NT2/D1 (cell line): Measurements from ENCODE around the gene PIM1.
A peak's percentile ranks its signal among the peaks of the same experiment; 100 is the strongest.

Experiments used
- DNase-seq: peaks from one replicate; pipeline ENCODE4 v3.0.0-alpha.2; 2011; ENCODE audit warnings: low read depth, low spot score
- H3K27me3 ChIP-seq: 2 replicates; pipeline ENCODE4 v1.6.0; 2011; ENCODE audit warnings: mild to moderate bottlenecking; ENCODE audit not compliant: insufficient read length, insufficient read depth
- H3K36me3 ChIP-seq: 2 replicates; pipeline ENCODE4 v1.6.1; 2011; ENCODE audit warnings: mild to moderate bottlenecking, low read length, mixed read lengths; ENCODE audit not compliant: insufficient read depth, insufficient read length
- H3K4me1 ChIP-seq: 2 replicates; pipeline ENCODE4 v1.5.1; 2011; ENCODE audit not compliant: insufficient read depth, insufficient read length
- H3K4me3 ChIP-seq: 2 replicates; pipeline ENCODE4 v1.5.1; 2011; ENCODE audit warnings: low read depth; ENCODE audit not compliant: insufficient read length
- H3K9ac ChIP-seq: 2 replicates; pipeline ENCODE4 v1.6.0; 2011; ENCODE audit warnings: low read depth; ENCODE audit not compliant: insufficient read length
- H3K9me3 ChIP-seq: 2 replicates; pipeline ENCODE4 v1.5.1; 2011; ENCODE audit warnings: mild to moderate bottlenecking, low read length; ENCODE audit not compliant: insufficient read depth
- SUZ12 ChIP-seq: IDR thresholded peaks from 2 replicates; pipeline ENCODE4 v1.6.1; 2011; ENCODE audit not compliant: insufficient read length, insufficient read depth; ENCODE audit errors: extremely low read depth
- YY1 ChIP-seq: IDR thresholded peaks from 2 replicates; pipeline ENCODE4 v1.6.1; 2011; ENCODE audit not compliant: insufficient read length, insufficient read depth
- ZNF274 ChIP-seq: IDR thresholded peaks from 2 replicates; pipeline ENCODE4 v1.6.1; 2011; ENCODE audit warnings: mild to moderate bottlenecking, low read depth, low read length

The PIM1 gene

GRCh38 chr6:37207903-37208456 is 38.0 kb downstream of the PIM1 start:
- Histone ChIP-seq H3K4me1 (peaks cover 2% of the 10 kb centered on the region), H3K9me3 (no peaks in the 10 kb centered on the region), H3K36me3 (no peaks in the 10 kb centered on the region), H3K9ac (no peak overlapping the region), H3K4me3 (no peak overlapping the region), H3K27me3 (no peaks in the 10 kb centered on the region)
- DNase-seq: peak; percentile 67
- no peak for TF ChIP-seq YY1
- no peak for TF ChIP-seq ZNF274
- no peak for TF ChIP-seq SUZ12

- H3K4me1 ChIP-seq: peaks cover 2% of the 10 kb centered on the region
- H3K27me3 ChIP-seq: no peaks in the 10 kb centered on the region
- no peak for DNase-seq
- H3K9ac ChIP-seq: no peak overlapping the region
- H3K36me3 ChIP-seq: no peaks in the 10 kb centered on the region
- no peak overlapping the region for H3K4me3 ChIP-seq
- TF ChIP-seq SUZ12 (no peak), ZNF274 (no peak), YY1 (no peak)
- no peaks in the 10 kb centered on the region for H3K9me3 ChIP-seq
Measured at GRCh38 chr6:37208793-37209192, 38.8 kb downstream of the PIM1 start.

- TF ChIP-seq ZNF274 (no peak), YY1 (no peak), SUZ12 (no peak)
- DNase-seq: no peak
Measured at GRCh38 chr6:37209461-37210205, 39.7 kb downstream of the PIM1 start.

GRCh38 chr6:37210313-37210968 is 40.5 kb downstream of the PIM1 start:
- no peak overlapping the region for H3K9ac ChIP-seq
- H3K4me1 ChIP-seq: peaks cover 2% of the 10 kb centered on the region

More at GRCh38 chr6:37209461-37210205, 39.7 kb downstream of the PIM1 start:
- Histone ChIP-seq H3K9me3 (no peaks in the 10 kb centered on the region), H3K4me1 (peaks cover 2% of the 10 kb centered on the region), H3K4me3 (no peak overlapping the region), H3K27me3 (no peaks in the 10 kb centered on the region), H3K9ac (no peak overlapping the region), H3K36me3 (no peaks in the 10 kb centered on the region)

GRCh38 chr6:37212268-37212667 is 42.3 kb downstream of the PIM1 start:
- H3K36me3 ChIP-seq: no peaks in the 10 kb centered on the region
- H3K4me1 ChIP-seq: peaks cover 2% of the 10 kb centered on the region
- no peak overlapping the region for H3K4me3 ChIP-seq
- TF ChIP-seq ZNF274 (no peak), SUZ12 (no peak)
- no peak overlapping the region for H3K9ac ChIP-seq
- no peaks in the 10 kb centered on the region for H3K9me3 ChIP-seq
- H3K27me3 ChIP-seq: no peaks in the 10 kb centered on the region
- no peak for DNase-seq

More at GRCh38 chr6:37210313-37210968, 40.5 kb downstream of the PIM1 start:
- no peak for TF ChIP-seq YY1
- no peak for TF ChIP-seq ZNF274
- TF ChIP-seq SUZ12: no peak
- H3K9me3 ChIP-seq: no peaks in the 10 kb centered on the region
- peak; percentile 68 for DNase-seq
- H3K36me3 ChIP-seq: no peaks in the 10 kb centered on the region
- H3K4me3 ChIP-seq: no peak overlapping the region
- H3K27me3 ChIP-seq: no peaks in the 10 kb centered on the region

GRCh38 chr6:37218061-37218460 is 48.1 kb downstream of the PIM1 start:
- no peak overlapping the region for H3K9ac ChIP-seq

GRCh38 chr6:37218511-37218910 is 48.6 kb downstream of the PIM1 start:
- H3K36me3 ChIP-seq: no peaks in the 10 kb centered on the region
- H3K4me3 ChIP-seq: no peak overlapping the region
- H3K9ac ChIP-seq: no peak overlapping the region
- H3K27me3 ChIP-seq: no peaks in the 10 kb centered on the region
- no peak for DNase-seq
- no peak for TF ChIP-seq SUZ12
- no peaks in the 10 kb centered on the region for H3K4me1 ChIP-seq
- H3K9me3 ChIP-seq: no peaks in the 10 kb centered on the region

More at GRCh38 chr6:37218061-37218460, 48.1 kb downstream of the PIM1 start:
- Histone ChIP-seq H3K4me3 (no peak overlapping the region), H3K9me3 (no peaks in the 10 kb centered on the region), H3K27me3 (no peaks in the 10 kb centered on the region), H3K4me1 (no peaks in the 10 kb centered on the region), H3K36me3 (no peaks in the 10 kb centered on the region)
- DNase-seq: no peak
- TF ChIP-seq ZNF274: no peak
- TF ChIP-seq SUZ12: no peak
- no peak for TF ChIP-seq YY1
